ENCODE results near the gene SLC1A3. TPM values are rescaled to one million over a fixed set of nuclear protein-coding genes. Genes with fewer than 3 reads are reported as not detected.

Gene SLC1A3
- total RNA-seq, 1 donor from 2014 or later: not detected

- intact Hi-C loops (cut with micrococcal nuclease): no loop called here
These were observed 6.2 kb upstream of the SLC1A3 start for GRCh38 chr5:36599986-36600779.

- intact Hi-C loops (cut with micrococcal nuclease): no loop called here
These were observed 5.4 kb upstream of the SLC1A3 start for GRCh38 chr5:36600917-36601527.

GRCh38 chr5:36602704-36603321 is 3.6 kb upstream of the SLC1A3 start:
- intact Hi-C loops (cut with micrococcal nuclease): no loop called here

GRCh38 chr5:36605241-36605640 is 1.2 kb upstream of the SLC1A3 start:
- intact Hi-C loops (cut with micrococcal nuclease): no loop called here

DNA sequence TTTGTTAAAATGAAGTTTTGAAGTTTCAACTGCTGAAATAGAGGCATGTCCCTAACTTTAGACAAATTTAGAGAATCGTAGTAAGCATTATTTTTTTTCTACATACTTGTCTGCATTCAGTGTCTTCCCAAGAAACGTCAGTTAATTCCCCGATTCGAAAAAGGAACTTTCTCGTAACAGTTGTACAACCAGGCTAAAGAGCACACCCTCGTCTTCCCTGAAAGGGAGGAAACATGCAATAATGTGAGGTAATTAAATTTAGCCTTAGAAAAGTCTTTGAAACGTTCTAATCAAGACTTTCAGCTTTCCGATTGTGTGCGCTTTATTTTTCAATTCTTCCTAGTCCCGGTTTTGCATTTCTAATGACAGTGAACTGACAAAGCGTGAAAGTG is 374 bp upstream of the SLC1A3 start:
- intact Hi-C loops (cut with micrococcal nuclease): no loop called here

- intact Hi-C loops (cut with micrococcal nuclease): no loop called here
These were observed 737 bp downstream of the SLC1A3 start for GRCh38 chr5:36607114-36607571.

DNA sequence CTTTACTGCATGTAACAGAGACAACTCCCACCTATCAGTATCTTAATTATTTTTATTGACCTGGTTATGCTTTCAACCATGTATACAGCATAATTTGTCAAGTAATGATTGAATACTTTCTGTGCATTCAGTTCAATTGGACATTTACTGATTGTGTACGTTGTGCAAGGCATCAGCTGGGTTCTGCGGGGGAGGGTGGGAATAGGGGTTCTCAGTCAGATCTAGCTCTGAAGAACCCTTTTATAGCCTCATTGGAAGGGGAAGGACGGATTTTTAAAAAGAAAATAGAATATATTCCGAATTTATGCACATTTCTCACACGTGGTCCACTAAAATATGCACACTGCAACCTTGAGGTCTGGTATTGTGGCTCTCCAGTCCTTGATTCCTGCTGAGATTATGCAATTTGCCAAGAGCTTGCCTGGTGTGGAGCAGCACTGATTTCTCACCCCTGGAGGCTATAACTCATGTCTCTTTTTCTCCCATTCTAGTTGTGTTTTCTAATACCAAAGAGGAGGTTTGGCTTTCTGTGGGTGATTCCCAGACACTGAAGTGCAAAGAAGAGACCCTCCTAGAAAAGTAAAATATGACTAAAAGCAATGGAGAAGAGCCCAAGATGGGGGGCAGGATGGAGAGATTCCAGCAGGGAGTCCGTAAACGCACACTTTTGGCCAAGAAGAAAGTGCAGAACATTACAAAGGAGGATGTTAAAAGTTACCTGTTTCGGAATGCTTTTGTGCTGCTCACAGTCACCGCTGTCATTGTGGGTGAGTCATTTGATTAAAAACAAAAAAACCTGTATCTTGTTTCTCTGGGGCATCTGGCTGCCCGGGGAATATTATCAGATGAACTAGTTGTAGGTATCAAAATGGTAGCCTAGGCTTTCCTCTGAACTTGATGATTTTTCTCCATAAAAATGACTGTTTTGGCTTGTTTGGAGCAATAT is 1.7 kb downstream of the SLC1A3 start:
- intact Hi-C loops (cut with micrococcal nuclease): no loop called here

- intact Hi-C loops (cut with micrococcal nuclease): no loop called here
These were observed 4.2 kb downstream of the SLC1A3 start for GRCh38 chr5:36610621-36611020.

GRCh38 chr5:36611520-36612274 is 5.3 kb downstream of the SLC1A3 start:
- intact Hi-C loops (cut with micrococcal nuclease): no loop called here

DNA sequence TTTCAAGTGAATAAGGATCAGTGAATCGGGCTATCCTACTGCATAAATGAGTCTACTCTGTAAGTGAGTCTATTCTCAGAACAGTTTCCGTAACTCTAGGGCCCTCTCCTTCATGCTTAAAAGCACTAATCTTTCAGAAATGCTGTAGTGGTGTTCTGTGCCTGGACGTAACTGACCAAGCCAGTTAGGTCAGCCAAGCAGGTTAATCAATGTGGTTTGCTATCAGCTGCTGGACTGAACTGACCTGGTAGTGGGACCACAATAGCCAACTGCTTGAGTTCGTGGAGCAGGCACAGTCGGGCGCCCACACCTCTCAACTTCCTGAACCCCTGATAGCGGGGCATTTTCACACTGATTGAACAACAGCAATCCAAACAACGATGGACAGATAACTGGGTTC is 6.8 kb downstream of the SLC1A3 start:
- intact Hi-C loops (cut with micrococcal nuclease): no loop called here

DNA sequence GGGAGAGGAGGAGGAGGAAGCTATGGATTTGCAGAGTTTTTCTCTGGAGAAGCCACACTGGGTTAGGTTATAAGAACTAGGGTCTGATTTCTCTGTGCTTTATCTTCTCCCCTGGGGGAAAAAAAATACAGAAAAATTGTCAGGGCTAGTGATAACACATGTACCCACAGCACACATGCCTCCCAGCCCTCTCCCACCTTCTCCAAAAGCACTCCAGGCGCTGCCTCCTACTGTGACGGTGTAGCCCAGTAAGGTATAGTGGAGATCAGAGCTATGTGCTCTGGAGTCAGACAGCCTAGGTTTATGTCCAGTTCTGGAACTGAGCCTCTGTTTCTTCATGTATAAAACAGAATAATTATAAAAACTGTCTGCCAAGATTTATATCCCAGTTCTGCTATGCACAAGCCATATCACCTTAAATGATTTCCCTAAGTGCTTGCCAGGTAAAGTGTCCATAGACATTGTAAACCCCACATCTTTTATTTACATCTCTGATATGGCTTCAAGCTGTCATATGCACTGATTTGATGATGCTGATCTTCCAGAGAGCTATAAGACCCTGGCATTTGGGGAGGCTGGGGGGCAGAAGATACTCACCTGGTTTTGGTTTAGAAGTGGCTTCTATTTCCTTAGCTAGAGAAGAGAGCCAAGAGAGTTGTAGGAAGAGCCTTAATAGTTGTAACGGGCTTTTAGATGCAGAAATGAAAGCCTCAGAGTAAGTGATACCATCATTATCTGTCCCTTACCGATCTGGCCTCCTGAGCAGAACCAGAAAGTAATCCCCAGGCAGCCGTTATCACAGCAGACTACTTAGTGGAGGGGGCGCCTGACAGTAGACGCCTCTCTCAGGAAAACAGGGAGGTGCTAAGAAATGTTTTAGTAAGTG is 7.6 kb downstream of the SLC1A3 start:
- intact Hi-C loops (cut with micrococcal nuclease): no loop called here

GRCh38 chr5:36614657-36615308 is 8.4 kb downstream of the SLC1A3 start:
- intact Hi-C loops (cut with micrococcal nuclease): no loop called here

DNA sequence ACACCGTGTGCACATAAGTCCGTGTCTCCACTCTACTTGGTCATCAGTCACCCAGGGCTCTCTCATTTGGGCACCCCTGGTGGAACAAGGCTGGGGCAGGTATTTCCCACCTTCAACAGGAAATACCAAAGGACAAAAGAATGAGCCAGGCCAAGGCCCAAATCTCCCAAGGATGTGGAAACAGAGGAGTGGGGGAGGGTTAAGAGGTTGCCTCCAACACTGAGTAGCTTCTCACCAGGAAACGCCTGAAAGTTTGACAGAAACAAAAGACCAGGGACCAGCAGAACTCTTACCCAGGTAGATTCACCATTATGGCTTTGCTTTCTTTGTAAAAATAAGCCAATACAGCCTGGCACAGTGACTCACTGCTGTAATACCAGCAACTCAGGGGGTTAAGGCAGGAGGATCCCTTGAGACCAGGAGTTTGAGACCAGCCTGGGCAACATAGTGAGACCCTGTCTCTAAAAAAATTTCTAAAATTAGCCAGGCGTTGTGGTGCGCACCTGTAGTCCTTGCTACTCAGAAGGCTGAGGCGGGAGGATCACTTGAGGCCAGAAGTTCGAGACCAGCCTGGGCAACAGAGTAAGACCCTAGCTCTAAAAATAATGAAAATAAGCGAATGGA is 12.7 kb downstream of the SLC1A3 start:
- intact Hi-C loops (cut with micrococcal nuclease): no loop called here

- intact Hi-C loops (cut with micrococcal nuclease): no loop called here
These were observed 15.6 kb downstream of the SLC1A3 start for GRCh38 chr5:36621985-36622384.

DNA sequence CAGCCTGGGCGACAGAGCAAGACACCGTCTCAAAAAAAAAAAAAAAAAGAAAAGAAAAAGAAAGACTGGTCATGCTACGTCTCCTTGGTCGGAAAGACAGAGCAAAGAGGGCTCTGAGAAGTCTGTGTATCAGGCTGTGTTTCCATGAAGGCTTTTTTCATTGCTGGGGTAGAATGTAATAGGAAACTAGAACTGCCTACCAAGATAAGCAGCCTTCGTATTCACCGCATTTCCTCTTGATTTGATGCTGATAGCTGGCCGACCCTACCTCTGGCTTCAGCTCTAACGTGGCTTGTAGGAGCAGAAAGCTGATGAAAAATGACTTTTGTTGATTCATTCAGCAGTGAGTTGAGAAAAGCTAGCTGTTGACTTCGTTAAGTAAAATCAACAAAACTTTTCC is 17.4 kb downstream of the SLC1A3 start:
- intact Hi-C loops (cut with micrococcal nuclease): no loop called here

GRCh38 chr5:36624277-36624676 is 17.9 kb downstream of the SLC1A3 start:
- intact Hi-C loops (cut with micrococcal nuclease): no loop called here

DNA sequence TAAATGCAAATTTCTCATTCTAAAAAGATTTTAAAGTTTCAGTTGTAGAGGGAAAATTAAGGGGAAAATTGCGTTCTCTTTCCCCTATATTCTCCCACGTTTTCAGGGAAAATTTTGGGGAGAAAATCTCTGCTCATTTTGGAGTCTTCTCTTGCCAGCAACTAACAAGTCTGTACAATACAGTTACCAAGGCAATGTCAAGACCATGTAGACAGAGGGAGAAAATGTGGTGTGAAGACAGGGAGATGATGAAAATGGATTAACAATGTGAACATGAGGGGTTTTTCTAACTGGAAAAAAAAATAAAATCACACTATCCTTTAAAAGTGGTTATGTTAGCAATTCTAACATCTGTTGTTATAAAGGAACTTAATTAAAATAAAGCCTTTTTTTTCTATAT is 22.3 kb downstream of the SLC1A3 start:
- intact Hi-C loops (cut with micrococcal nuclease): no loop called here

- intact Hi-C loops (cut with micrococcal nuclease): no loop called here
These were observed 23.3 kb downstream of the SLC1A3 start for GRCh38 chr5:36629729-36630128.

Measured in T-helper 2 cell treated with Interferon-gamma antibody and Interleukin-4, amounts not matched to agents 100 ng/mL and 5 ng/mL, for 36 hours (primary cell).